IPS DF 19.7 (cell line): ENCODE measurements around the gene NSD2.
"Not testable (repeated sequence)": the region's sequence is repeated elsewhere in the genome, so short reads cannot be mapped to it uniquely, and the experiment has no call there.

Experiments
- DNase-seq: peaks from one replicate; pipeline ENCODE4 v3.0.0-alpha.2; 2013; ENCODE audit warnings: low read depth, low spot score

The NSD2 gene

GRCh38 chr4:1899149-1900086, 28.2 kb downstream of the NSD2 start:
- DNase-seq = peak; percentile 60

- DNase-seq = no peak
Measured at GRCh38 chr4:1900087-1900433, 28.9 kb downstream of the NSD2 start.

- no peak for DNase-seq
Measured at GRCh38 chr4:1900624-1901023, 29.4 kb downstream of the NSD2 start.

GRCh38 chr4:1901127-1901526, 29.9 kb downstream of the NSD2 start:
- DNase-seq = no peak

- DNase-seq = no peak
Measured at GRCh38 chr4:1902243-1902642, 31.1 kb downstream of the NSD2 start.

- DNase-seq = no peak
Measured at GRCh38 chr4:1903035-1903434, 31.8 kb downstream of the NSD2 start.

- no peak for DNase-seq
Measured at GRCh38 chr4:1904042-1904441, 32.8 kb downstream of the NSD2 start.

GRCh38 chr4:1907848-1908525, 36.8 kb downstream of the NSD2 start:
- no peak for DNase-seq

- not testable (repeated sequence) for DNase-seq
Measured at GRCh38 chr4:1909696-1910095, 38.5 kb downstream of the NSD2 start.

- DNase-seq = peak; percentile 25
Measured at GRCh38 chr4:1910643-1911042, 39.5 kb downstream of the NSD2 start.

GRCh38 chr4:1911316-1911715, 40.1 kb downstream of the NSD2 start:
- DNase-seq = not testable (repeated sequence)

- DNase-seq = no peak
Measured at GRCh38 chr4:1922821-1923220, 51.6 kb downstream of the NSD2 start.

- no peak for DNase-seq
Measured at GRCh38 chr4:1927675-1928074, 56.5 kb downstream of the NSD2 start.

GRCh38 chr4:1928356-1929239, 57.4 kb downstream of the NSD2 start:
- DNase-seq = no peak

GRCh38 chr4:1932736-1933135, 61.5 kb downstream of the NSD2 start:
- no peak for DNase-seq

- no peak for DNase-seq
Measured at GRCh38 chr4:1933700-1934099, 62.5 kb downstream of the NSD2 start.

- DNase-seq = no peak
Measured at GRCh38 chr4:1937550-1937949, 66.4 kb downstream of the NSD2 start.

GRCh38 chr4:1938027-1938426, 66.8 kb downstream of the NSD2 start:
- no peak for DNase-seq

- DNase-seq = no peak
Measured at GRCh38 chr4:1939664-1940509, 68.7 kb downstream of the NSD2 start.

GRCh38 chr4:1940566-1940965, 69.4 kb downstream of the NSD2 start:
- DNase-seq = no peak

- no peak for DNase-seq
Measured at GRCh38 chr4:1943928-1944327, 72.7 kb downstream of the NSD2 start.
